NT2/D1 (cell line): ENCODE measurements around the gene DNAJB6.

Experiments used
- DNase-seq: peaks from one replicate; pipeline ENCODE4 v3.0.0-alpha.2; 2011; ENCODE audit warnings: low read depth, low spot score
- H3K27me3 ChIP-seq: 2 replicates; pipeline ENCODE4 v1.6.0; 2011; ENCODE audit warnings: mild to moderate bottlenecking; ENCODE audit not compliant: insufficient read length, insufficient read depth
- H3K36me3 ChIP-seq: 2 replicates; pipeline ENCODE4 v1.6.1; 2011; ENCODE audit warnings: mild to moderate bottlenecking, low read length, mixed read lengths; ENCODE audit not compliant: insufficient read depth, insufficient read length
- H3K4me1 ChIP-seq: 2 replicates; pipeline ENCODE4 v1.5.1; 2011; ENCODE audit not compliant: insufficient read depth, insufficient read length
- H3K4me3 ChIP-seq: 2 replicates; pipeline ENCODE4 v1.5.1; 2011; ENCODE audit warnings: low read depth; ENCODE audit not compliant: insufficient read length
- H3K9ac ChIP-seq: 2 replicates; pipeline ENCODE4 v1.6.0; 2011; ENCODE audit warnings: low read depth; ENCODE audit not compliant: insufficient read length
- H3K9me3 ChIP-seq: 2 replicates; pipeline ENCODE4 v1.5.1; 2011; ENCODE audit warnings: mild to moderate bottlenecking, low read length; ENCODE audit not compliant: insufficient read depth
- SUZ12 ChIP-seq: IDR thresholded peaks from 2 replicates; pipeline ENCODE4 v1.6.1; 2011; ENCODE audit not compliant: insufficient read length, insufficient read depth; ENCODE audit errors: extremely low read depth
- YY1 ChIP-seq: IDR thresholded peaks from 2 replicates; pipeline ENCODE4 v1.6.1; 2011; ENCODE audit not compliant: insufficient read length, insufficient read depth
- ZNF274 ChIP-seq: IDR thresholded peaks from 2 replicates; pipeline ENCODE4 v1.6.1; 2011; ENCODE audit warnings: mild to moderate bottlenecking, low read depth, low read length

Gene DNAJB6

GRCh38 chr7:157439761-157440160 is 103.0 kb downstream of the DNAJB6 start:
- H3K27me3 ChIP-seq, result no peaks in the 10 kb centered on the region
- no peak overlapping the region for H3K4me3 ChIP-seq
- no peak for TF ChIP-seq ZNF274
- TF ChIP-seq YY1, result no peak
- no peak for TF ChIP-seq SUZ12

GRCh38 chr7:157440346-157441022 is 103.7 kb downstream of the DNAJB6 start:
- no peaks in the 10 kb centered on the region for H3K36me3 ChIP-seq
- no peak overlapping the region for H3K4me3 ChIP-seq
- DNase-seq, result no peak
- H3K4me1 ChIP-seq, result no peaks in the 10 kb centered on the region
- H3K9me3 ChIP-seq, result no peaks in the 10 kb centered on the region; the same call in 1 of the 2 replicates
- H3K9ac ChIP-seq, result no peak overlapping the region
- TF ChIP-seq SUZ12 (no peak), YY1 (no peak), ZNF274 (no peak)
- H3K27me3 ChIP-seq, result no peaks in the 10 kb centered on the region

More at GRCh38 chr7:157439761-157440160, 103.0 kb downstream of the DNAJB6 start:
- H3K9me3 ChIP-seq, result no peaks in the 10 kb centered on the region; the same call in 1 of the 2 replicates
- no peaks in the 10 kb centered on the region for H3K36me3 ChIP-seq
- no peaks in the 10 kb centered on the region for H3K4me1 ChIP-seq
- no peak overlapping the region for H3K9ac ChIP-seq
- no peak for DNase-seq

DNA sequence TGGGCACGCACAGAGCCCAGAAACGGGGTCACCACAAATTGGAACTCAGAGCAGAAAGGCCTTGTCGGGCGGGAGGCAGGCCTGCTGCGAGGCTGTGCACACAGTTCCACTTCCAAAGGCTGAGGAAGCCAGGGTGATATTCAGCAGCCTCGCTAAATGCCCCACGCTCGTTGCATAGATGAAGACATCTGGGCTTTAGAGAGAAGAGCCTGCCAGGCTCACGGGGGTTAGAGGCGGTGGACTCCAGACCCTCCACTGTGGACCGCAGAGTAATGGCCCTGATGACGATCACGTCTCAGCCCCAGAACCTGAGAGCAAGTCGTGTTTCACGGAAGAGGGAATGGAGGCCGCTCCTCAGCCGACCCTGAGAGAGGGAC is 104.2 kb downstream of the DNAJB6 start:
- H3K4me3 ChIP-seq, result no peak overlapping the region
- no peak overlapping the region for H3K9ac ChIP-seq
- TF ChIP-seq SUZ12 (no peak), ZNF274 (no peak), YY1 (no peak)
- no peaks in the 10 kb centered on the region for H3K4me1 ChIP-seq
- DNase-seq, result no peak
- H3K36me3 ChIP-seq, result no peaks in the 10 kb centered on the region
- H3K9me3 ChIP-seq, result no peaks in the 10 kb centered on the region; the same call in 1 of the 2 replicates
- H3K27me3 ChIP-seq, result no peaks in the 10 kb centered on the region

GRCh38 chr7:157442456-157442855 is 105.7 kb downstream of the DNAJB6 start:
- DNase-seq, result no peak
- H3K9ac ChIP-seq, result no peak overlapping the region
- H3K4me3 ChIP-seq, result no peak overlapping the region
- no peaks in the 10 kb centered on the region; the same call in 1 of the 2 replicates for H3K9me3 ChIP-seq
- no peak for TF ChIP-seq YY1
- TF ChIP-seq ZNF274, result no peak
- TF ChIP-seq SUZ12, result no peak
- H3K27me3 ChIP-seq, result no peaks in the 10 kb centered on the region
- no peaks in the 10 kb centered on the region for H3K4me1 ChIP-seq
- no peaks in the 10 kb centered on the region for H3K36me3 ChIP-seq

DNA sequence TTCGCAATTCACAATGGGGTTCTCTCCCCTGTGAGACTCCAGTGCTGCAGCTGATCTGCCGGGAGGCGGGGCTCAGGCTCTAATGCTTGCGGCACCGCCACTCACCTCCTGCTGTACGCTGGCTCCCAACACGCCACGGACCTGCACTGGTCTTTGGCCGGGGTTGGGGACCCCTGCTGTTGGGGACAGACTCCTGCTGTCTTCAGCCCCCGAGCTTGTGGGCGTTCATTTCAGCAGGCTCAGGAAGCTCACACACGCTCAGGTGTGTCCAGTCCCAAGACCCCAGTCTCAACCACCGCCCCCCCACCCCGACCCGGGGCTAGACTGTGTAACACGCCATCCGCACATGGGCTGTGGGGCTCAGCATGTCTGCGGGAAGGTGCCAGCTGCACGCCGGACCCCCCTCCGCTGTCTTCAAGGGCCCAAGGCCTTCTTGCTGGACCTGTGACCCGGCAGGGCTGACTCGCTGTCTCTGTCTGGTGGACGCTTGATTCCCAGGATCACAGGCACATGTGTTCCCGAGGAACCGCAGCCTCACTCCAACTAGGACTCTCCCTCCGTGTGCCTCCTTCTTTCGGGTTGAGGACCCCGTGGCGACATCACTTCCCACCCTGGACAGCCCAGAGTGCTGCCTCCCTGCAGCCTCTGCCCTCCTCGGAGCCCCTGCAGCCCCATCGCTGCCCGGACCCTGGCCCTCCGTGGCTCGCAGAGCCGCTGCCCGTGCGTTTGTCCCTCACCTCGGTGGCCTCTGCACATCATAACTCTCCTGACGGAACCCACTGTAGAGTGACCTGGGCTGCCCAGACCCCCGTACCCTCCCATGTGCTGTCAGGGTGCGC is 106.4 kb downstream of the DNAJB6 start:
- no peaks in the 10 kb centered on the region for H3K4me1 ChIP-seq
- H3K36me3 ChIP-seq, result no peaks in the 10 kb centered on the region
- H3K4me3 ChIP-seq, result no peak overlapping the region
- no peak for TF ChIP-seq SUZ12
- TF ChIP-seq YY1, result no peak
- no peak for TF ChIP-seq ZNF274
- H3K27me3 ChIP-seq, result no peaks in the 10 kb centered on the region
- DNase-seq, result no peak
- H3K9ac ChIP-seq, result no peak overlapping the region
- H3K9me3 ChIP-seq, result no peaks in the 10 kb centered on the region; the same call in 1 of the 2 replicates

- no peaks in the 10 kb centered on the region; the same call in 1 of the 2 replicates for H3K9me3 ChIP-seq
- TF ChIP-seq ZNF274, result no peak
- no peak overlapping the region for H3K4me3 ChIP-seq
- H3K36me3 ChIP-seq, result no peaks in the 10 kb centered on the region
- no peaks in the 10 kb centered on the region for H3K27me3 ChIP-seq
- H3K9ac ChIP-seq, result no peak overlapping the region
- H3K4me1 ChIP-seq, result no peaks in the 10 kb centered on the region
- no peak for DNase-seq
Measured at GRCh38 chr7:157444011-157444842, 107.4 kb downstream of the DNAJB6 start.

DNA sequence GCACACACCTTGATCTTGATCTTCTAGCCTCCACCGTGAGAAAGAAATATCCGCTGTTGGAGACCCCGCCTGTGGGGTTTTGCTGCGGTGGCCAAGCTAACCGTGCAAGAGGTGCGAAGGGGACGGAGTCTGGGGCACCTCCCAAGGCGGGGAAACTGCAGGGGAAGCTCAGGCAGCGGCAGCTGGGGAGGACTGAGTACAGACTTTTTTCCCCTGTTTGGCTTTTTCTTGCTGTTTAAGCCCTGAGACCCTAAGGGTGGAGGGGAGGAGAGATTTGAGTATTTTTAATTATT is 108.0 kb downstream of the DNAJB6 start:
- DNase-seq, result no peak
- Histone ChIP-seq H3K27me3 (no peaks in the 10 kb centered on the region), H3K36me3 (no peaks in the 10 kb centered on the region), H3K9me3 (no peaks in the 10 kb centered on the region; the same call in 1 of the 2 replicates), H3K4me3 (no peak overlapping the region), H3K9ac (no peak overlapping the region), H3K4me1 (no peaks in the 10 kb centered on the region)
- no peak for TF ChIP-seq YY1
- TF ChIP-seq ZNF274, result no peak
- no peak for TF ChIP-seq SUZ12
